Measurements from ENCODE around the gene LRIF1.

The LRIF1 gene

DNA sequence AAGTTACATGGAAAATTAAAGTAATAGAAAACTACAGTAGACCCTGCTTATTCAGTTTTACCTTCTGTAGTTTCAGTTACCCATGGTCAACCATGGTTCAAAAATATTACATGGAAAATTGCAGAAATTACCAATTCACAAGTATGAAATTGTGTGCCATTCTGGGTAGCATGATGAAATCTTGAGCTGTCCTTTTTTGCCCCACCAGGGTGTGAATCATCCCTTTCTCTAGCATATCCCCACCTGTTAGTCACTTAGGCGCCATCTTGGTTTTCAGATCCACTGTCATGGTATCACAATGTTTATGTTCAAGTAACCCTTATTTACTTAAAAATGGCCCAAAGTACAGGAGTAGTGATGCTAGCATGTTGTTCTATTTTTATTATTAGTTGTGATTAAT is 3.5 kb upstream of the LRIF1 start:
- no peak overlapping the region for H4K91ac ChIP-seq (ENCODE audit: low read depth, low read length, poor library complexity)
- H3K23ac ChIP-seq (ENCODE audit: low read depth, low read length, poor library complexity) = no peak overlapping the region
- no peak overlapping the region for H3K14ac ChIP-seq (ENCODE audit: low read length)
- H2AK5ac ChIP-seq (ENCODE audit: low read depth, low read length) = no peak overlapping the region
- no peak overlapping the region for H2AFZ ChIP-seq (ENCODE audit: low read length)
- no peak overlapping the region for H2BK12ac ChIP-seq (ENCODE audit: low read length)
- no peaks in the 10 kb centered on the region for H3K36me3 ChIP-seq (replicated peaks in 1 of 2; ENCODE audit: control insufficient read depth in 2 of 2, insufficient read depth in 2 of 2, low read length in 2 of 2)
- no peak overlapping the region for H2BK5ac ChIP-seq (ENCODE audit: low read length)
- H4K8ac ChIP-seq (ENCODE audit: low read depth, low read length) = no peak overlapping the region
- no peak overlapping the region for H3K4me2 ChIP-seq (ENCODE audit: insufficient read depth, low read length, poor library complexity, severe bottlenecking)
- no peak overlapping the region for H3K9ac ChIP-seq (ENCODE audit: low read depth, low read length, poor library complexity)
- H3K79me1 ChIP-seq (ENCODE audit: low read depth, low read length) = no peaks in the 10 kb centered on the region
- no peak overlapping the region for H2BK15ac ChIP-seq (ENCODE audit: low read length)
- H3K18ac ChIP-seq (ENCODE audit: low read length) = no peak overlapping the region
- H3K27me3 ChIP-seq (ENCODE audit: control insufficient read depth in 3 of 3, insufficient read depth in 3 of 3, low read depth in 1 of 3, low read length in 3 of 3) = no peaks in the 10 kb centered on the region
- H3K9me3 ChIP-seq (replicated peaks in 1 of 2; ENCODE audit: control insufficient read depth in 2 of 2, insufficient read depth in 1 of 2, low read depth in 1 of 2, low read length in 2 of 2) = no peaks in the 10 kb centered on the region
- no peak overlapping the region for H3K4me3 ChIP-seq (ENCODE audit: low read length in 2 of 2)
- no peak overlapping the region for H2BK120ac ChIP-seq (ENCODE audit: low read depth, low read length)
- H3K4me1 ChIP-seq (ENCODE audit: control insufficient read depth in 2 of 2, insufficient read depth in 1 of 2, low read depth in 1 of 2, low read length in 2 of 2) = no peaks in the 10 kb centered on the region
- WGBS, 2 donors (ENCODE audit: extremely low coverage in 2 of 2, insufficient read length in 2 of 2, insufficient replicate concordance in 1 of 2) = no CpG with 5 or more reads among the region's 1 CpG
- no peak for DNase-seq (ENCODE audit: low spot score)
- no peak overlapping the region for H3K4ac ChIP-seq (ENCODE audit: low read length)
- H3K27ac ChIP-seq (replicated peaks; ENCODE audit: low read length) = no peak overlapping the region

DNA sequence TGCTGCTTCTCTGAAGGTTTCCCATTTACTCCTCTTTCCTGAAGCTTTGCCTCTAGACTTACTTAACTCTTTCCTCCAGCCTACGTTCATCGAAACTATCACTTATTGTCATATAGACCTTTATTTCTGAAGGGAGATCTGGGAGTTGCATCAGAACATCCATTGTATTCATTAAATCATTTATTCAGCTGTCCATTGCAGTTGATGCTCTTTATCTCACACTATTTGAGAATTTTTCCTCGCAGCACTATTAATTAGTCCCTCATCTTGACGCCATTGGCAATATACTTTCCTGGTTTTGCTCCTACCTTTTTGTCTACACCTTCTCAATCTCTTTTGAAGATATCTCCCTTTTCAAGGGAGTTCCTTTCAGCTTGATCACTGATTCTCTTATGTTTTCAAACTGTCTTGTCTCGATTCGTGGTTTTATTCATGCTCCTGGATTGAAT is 757 bp upstream of the LRIF1 start:
- no CpG with 5 or more reads among the region's 6 CpGs for WGBS, 2 donors (ENCODE audit: extremely low coverage in 2 of 2, insufficient read length in 2 of 2, insufficient replicate concordance in 1 of 2)
- no peak overlapping the region for H2BK5ac ChIP-seq (ENCODE audit: low read length)
- no peak overlapping the region for H2BK15ac ChIP-seq (ENCODE audit: low read length)
- H3K4me3 ChIP-seq (ENCODE audit: low read length in 2 of 2) = peak overlapping the region; percentile 56 to 73
- no peaks in the 10 kb centered on the region for H3K9me3 ChIP-seq (replicated peaks in 1 of 2; ENCODE audit: control insufficient read depth in 2 of 2, insufficient read depth in 1 of 2, low read depth in 1 of 2, low read length in 2 of 2)
- H3K27ac ChIP-seq (replicated peaks; ENCODE audit: low read length) = peak overlapping the region; percentile 44
- peak overlapping the region; percentile 76 for H2AFZ ChIP-seq (ENCODE audit: low read length)
- no peaks in the 10 kb centered on the region for H3K27me3 ChIP-seq (ENCODE audit: control insufficient read depth in 3 of 3, insufficient read depth in 3 of 3, low read depth in 1 of 3, low read length in 3 of 3)
- H2BK120ac ChIP-seq (ENCODE audit: low read depth, low read length) = no peak overlapping the region
- no peak overlapping the region for H3K23ac ChIP-seq (ENCODE audit: low read depth, low read length, poor library complexity)
- no peaks in the 10 kb centered on the region for H3K79me1 ChIP-seq (ENCODE audit: low read depth, low read length)
- H3K9ac ChIP-seq (ENCODE audit: low read depth, low read length, poor library complexity) = no peak overlapping the region
- H4K8ac ChIP-seq (ENCODE audit: low read depth, low read length) = no peak overlapping the region
- no peak overlapping the region for H2AK5ac ChIP-seq (ENCODE audit: low read depth, low read length)
- H3K36me3 ChIP-seq (replicated peaks in 1 of 2; ENCODE audit: control insufficient read depth in 2 of 2, insufficient read depth in 2 of 2, low read length in 2 of 2) = no peaks in the 10 kb centered on the region
- no peak overlapping the region for H3K4ac ChIP-seq (ENCODE audit: low read length)
- H3K14ac ChIP-seq (ENCODE audit: low read length) = no peak overlapping the region
- H3K4me2 ChIP-seq (ENCODE audit: insufficient read depth, low read length, poor library complexity, severe bottlenecking) = peak overlapping the region; percentile 46
- H3K18ac ChIP-seq (ENCODE audit: low read length) = no peak overlapping the region
- H4K91ac ChIP-seq (ENCODE audit: low read depth, low read length, poor library complexity) = no peak overlapping the region
- DNase-seq (ENCODE audit: low spot score) = no peak
- H3K4me1 ChIP-seq (ENCODE audit: control insufficient read depth in 2 of 2, insufficient read depth in 1 of 2, low read depth in 1 of 2, low read length in 2 of 2) = no peaks in the 10 kb centered on the region
- no peak overlapping the region for H2BK12ac ChIP-seq (ENCODE audit: low read length)

GRCh38 chr1:110962892-110963690 is 631 bp downstream of the LRIF1 start:
- no peaks in the 10 kb centered on the region for H3K27me3 ChIP-seq (ENCODE audit: control insufficient read depth in 3 of 3, insufficient read depth in 3 of 3, low read depth in 1 of 3, low read length in 3 of 3)
- no peak overlapping the region for H2BK12ac ChIP-seq (ENCODE audit: low read length)
- H3K14ac ChIP-seq (ENCODE audit: low read length) = no peak overlapping the region
- H2BK5ac ChIP-seq (ENCODE audit: low read length) = no peak overlapping the region
- no peak overlapping the region for H2BK120ac ChIP-seq (ENCODE audit: low read depth, low read length)
- H3K36me3 ChIP-seq (replicated peaks in 1 of 2; ENCODE audit: control insufficient read depth in 2 of 2, insufficient read depth in 2 of 2, low read length in 2 of 2) = no peaks in the 10 kb centered on the region
- H2BK15ac ChIP-seq (ENCODE audit: low read length) = no peak overlapping the region
- no peak overlapping the region for H4K8ac ChIP-seq (ENCODE audit: low read depth, low read length)
- H4K91ac ChIP-seq (ENCODE audit: low read depth, low read length, poor library complexity) = no peak overlapping the region
- no peaks in the 10 kb centered on the region for H3K9me3 ChIP-seq (replicated peaks in 1 of 2; ENCODE audit: control insufficient read depth in 2 of 2, insufficient read depth in 1 of 2, low read depth in 1 of 2, low read length in 2 of 2)
- 100% methylated on average over 1 of the region's 38 CpGs; no CpG with 5 or more reads in 1 of the 2 donors for WGBS, 2 donors (ENCODE audit: extremely low coverage in 2 of 2, insufficient read length in 2 of 2, insufficient replicate concordance in 1 of 2)
- H3K23ac ChIP-seq (ENCODE audit: low read depth, low read length, poor library complexity) = no peak overlapping the region
- peak overlapping the region; percentile 54 for H3K9ac ChIP-seq (ENCODE audit: low read depth, low read length, poor library complexity)
- peak overlapping the region; percentile 75 for H2AFZ ChIP-seq (ENCODE audit: low read length)
- H3K4ac ChIP-seq (ENCODE audit: low read length) = no peak overlapping the region
- H2AK5ac ChIP-seq (ENCODE audit: low read depth, low read length) = no peak overlapping the region
- no peaks in the 10 kb centered on the region for H3K79me1 ChIP-seq (ENCODE audit: low read depth, low read length)
- H3K4me1 ChIP-seq (ENCODE audit: control insufficient read depth in 2 of 2, insufficient read depth in 1 of 2, low read depth in 1 of 2, low read length in 2 of 2) = no peaks in the 10 kb centered on the region
- peak overlapping the region; percentile 45 for H3K4me2 ChIP-seq (ENCODE audit: insufficient read depth, low read length, poor library complexity, severe bottlenecking)
- peak; percentile 38 for DNase-seq (ENCODE audit: low spot score)
- H3K18ac ChIP-seq (ENCODE audit: low read length) = peak overlapping the region; percentile 61
- H3K4me3 ChIP-seq (ENCODE audit: low read length in 2 of 2) = peak overlapping the region; percentile 67 to 85
- H3K27ac ChIP-seq (replicated peaks; ENCODE audit: low read length) = peak overlapping the region; percentile 86

DNA sequence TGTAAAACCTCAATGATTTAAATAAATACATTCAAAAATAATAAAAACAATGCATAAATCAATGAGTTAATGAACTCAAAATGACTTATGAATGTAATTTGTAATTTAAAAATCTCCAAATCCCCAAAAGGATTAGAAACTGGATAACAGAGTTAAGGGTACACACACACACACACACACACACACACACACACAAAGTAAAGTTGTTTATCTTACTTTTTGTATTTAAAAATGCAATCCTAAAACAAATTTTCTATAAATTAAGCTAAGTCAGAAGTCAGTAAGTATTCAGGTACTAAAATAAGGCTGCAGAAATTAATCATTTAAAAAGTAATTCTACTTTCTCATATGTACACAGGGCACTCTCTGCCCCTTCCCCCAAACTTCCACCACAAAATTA is 1.8 kb downstream of the LRIF1 start:
- H2BK15ac ChIP-seq (ENCODE audit: low read length) = no peak overlapping the region
- H3K4me3 ChIP-seq (ENCODE audit: low read length in 2 of 2) = peak overlapping the region in 1 of 2 donors; percentile 67
- H3K14ac ChIP-seq (ENCODE audit: low read length) = no peak overlapping the region
- no peak overlapping the region for H3K4me2 ChIP-seq (ENCODE audit: insufficient read depth, low read length, poor library complexity, severe bottlenecking)
- no peak overlapping the region for H2AK5ac ChIP-seq (ENCODE audit: low read depth, low read length)
- no peak overlapping the region for H4K91ac ChIP-seq (ENCODE audit: low read depth, low read length, poor library complexity)
- no peaks in the 10 kb centered on the region for H3K27me3 ChIP-seq (ENCODE audit: control insufficient read depth in 3 of 3, insufficient read depth in 3 of 3, low read depth in 1 of 3, low read length in 3 of 3)
- H3K9me3 ChIP-seq (replicated peaks in 1 of 2; ENCODE audit: control insufficient read depth in 2 of 2, insufficient read depth in 1 of 2, low read depth in 1 of 2, low read length in 2 of 2) = no peaks in the 10 kb centered on the region
- H3K9ac ChIP-seq (ENCODE audit: low read depth, low read length, poor library complexity) = no peak overlapping the region
- no peak overlapping the region for H2BK12ac ChIP-seq (ENCODE audit: low read length)
- no peaks in the 10 kb centered on the region for H3K4me1 ChIP-seq (ENCODE audit: control insufficient read depth in 2 of 2, insufficient read depth in 1 of 2, low read depth in 1 of 2, low read length in 2 of 2)
- no peak overlapping the region for H3K23ac ChIP-seq (ENCODE audit: low read depth, low read length, poor library complexity)
- no peak overlapping the region for H2AFZ ChIP-seq (ENCODE audit: low read length)
- DNase-seq (ENCODE audit: low spot score) = no peak
- H3K4ac ChIP-seq (ENCODE audit: low read length) = no peak overlapping the region
- no peak overlapping the region for H2BK120ac ChIP-seq (ENCODE audit: low read depth, low read length)
- H3K36me3 ChIP-seq (replicated peaks in 1 of 2; ENCODE audit: control insufficient read depth in 2 of 2, insufficient read depth in 2 of 2, low read length in 2 of 2) = no peaks in the 10 kb centered on the region
- H2BK5ac ChIP-seq (ENCODE audit: low read length) = no peak overlapping the region
- H4K8ac ChIP-seq (ENCODE audit: low read depth, low read length) = no peak overlapping the region
- H3K27ac ChIP-seq (replicated peaks; ENCODE audit: low read length) = no peak overlapping the region
- no peak overlapping the region for H3K18ac ChIP-seq (ENCODE audit: low read length)
- no peaks in the 10 kb centered on the region for H3K79me1 ChIP-seq (ENCODE audit: low read depth, low read length)

All from neuronal stem cell (in vitro differentiated cells).